K562 (cell line): ENCODE results near the gene DUS1L. TPM values are rescaled to one million over a fixed set of nuclear protein-coding genes. Genes with fewer than 3 reads are reported as not detected.

ENCODE experiments used
- FOXP1 ChIP-seq: sonication (generic); formaldehyde crosslinking; IDR thresholded peaks from 2 replicates; pipeline ENCODE4 v1.8.0; 2022; ENCODE audit warnings: mild to moderate bottlenecking, missing genetic modification reagents
- HMG20A ChIP-seq: fragments of 450-650 bp; formaldehyde crosslinking; conservative IDR thresholded peaks from 2 replicates; pipeline ENCODE4 v1.4.0; 2020; ENCODE audit warnings: mild to moderate bottlenecking, mixed read lengths
- MED1 ChIP-seq: sonication (generic); formaldehyde crosslinking; IDR thresholded peaks from 2 replicates; pipeline ENCODE4 v1.8.1; 2023; ENCODE audit warnings: missing genetic modification reagents, borderline replicate concordance
- OTX1 ChIP-seq: fragments of 450-650 bp; formaldehyde crosslinking; IDR thresholded peaks from 2 replicates; pipeline ENCODE4 v1.4.0; 2022; ENCODE audit warnings: mild to moderate bottlenecking
- RCOR1 ChIP-seq, 2 experiments: IDR thresholded peaks; 2 replicates each; pipeline ENCODE4 v1.6.1; 2012; ENCODE audit warnings: low read depth in 2 of 2, low read length in 2 of 2, borderline replicate concordance in 1 of 2, improper control_type of control experiment in 1 of 2
- RNF2 ChIP-seq: sonication (generic); IDR thresholded peaks from 2 replicates; pipeline ENCODE4 v1.6.1; 2016
- ZNF785 ChIP-seq: fragments of 250-450 bp; sonication (Bioruptor Pico); IDR thresholded peaks from 2 replicates; pipeline ENCODE4 v1.4.0; 2020; ENCODE audit warnings: mild to moderate bottlenecking
- polyA plus RNA-seq, 8 experiments: library from polyadenylated mRNA; depleted of rRNA in 4 of 8; stranded (reverse) in 5 of 8; unstranded in 3 of 8; fragments of >200 nt; fragmentation: Nextera tagmentation in 2 of 8; fragmentation: Illumina TruSeq in 1 of 8; extraction: Ambion mirVana in 2 of 8; extraction: Trizol in 1 of 8; gene quantifications; 2 replicates each; pipeline versions ENCODE4 v1.2.1 to v1.2.3, GENCODE V29; 2011 to 2014; ENCODE audit warnings: inconsistent platforms in 1 of 8, missing spikeins in 1 of 8
- total RNA-seq, 7 experiments: library from RNA; depleted of rRNA in 6 of 7; stranded (reverse); fragments of >200 nt in 6 of 7; fragmentation: Illumina TruSeq in 2 of 7; extraction: Trizol in 2 of 7; gene quantifications; 2 replicates each; pipeline versions ENCODE4 v1.2.1 to v1.2.3, GENCODE V29; 2011 to 2021; ENCODE audit warnings: low replicate concordance in 1 of 7
- TF ChIP-seq, protein P1 (sequence below): fragments of 200-800 bp; sonication (Bioruptor generic); IDR thresholded peaks from 2 replicates; pipeline ENCODE4 v1.6.1; 2017; ENCODE audit warnings: missing genetic modification characterization, missing compliant biosample characterization
- TF ChIP-seq, protein P2 (sequence below), 2 experiments: fragments of 450-650 bp in 1 of 2; sonication (generic) in 1 of 2; formaldehyde crosslinking in 1 of 2; IDR thresholded peaks in 1 of 2; conservative IDR thresholded peaks in 1 of 2; 2 replicates each; pipeline versions ENCODE4 v1.6.1 to v1.8.1; 2016 to 2023; ENCODE audit warnings: mild to moderate bottlenecking in 2 of 2, moderate library complexity in 2 of 2, inconsistent platforms in 1 of 2, missing genetic modification reagents in 1 of 2
- TF ChIP-seq, protein P3 (sequence below): fragments of 450-650 bp; IDR thresholded peaks from one replicate; pipeline ENCODE4 v1.6.1; 2018; ENCODE audit warnings: mild to moderate bottlenecking, moderate library complexity; ENCODE audit not compliant: partially characterized antibody
- TF ChIP-seq, protein P4 (sequence below): sonication (generic); formaldehyde crosslinking; IDR thresholded peaks from 2 replicates; pipeline ENCODE4 v1.8.0; 2022; ENCODE audit warnings: missing genetic modification reagents, mild to moderate bottlenecking, borderline replicate concordance
- TF ChIP-seq, protein P5 (sequence below), 2 experiments: fragments of 450-650 bp in 1 of 2; sonication (generic) in 1 of 2; formaldehyde crosslinking; conservative IDR thresholded peaks; 2 replicates each; pipeline versions ENCODE4 v1.4.0 to v1.8.1; 2020 to 2022; ENCODE audit warnings: mild to moderate bottlenecking in 1 of 2, missing genetic modification reagents in 1 of 2
- TF ChIP-seq, protein P6 (sequence below): IDR thresholded peaks from 3 replicates; pipeline ENCODE4 v1.6.1; 2011; ENCODE audit warnings: borderline replicate concordance, mild to moderate bottlenecking; ENCODE audit not compliant: insufficient read length, insufficient read depth

The DUS1L gene
- total and polyA plus RNA-seq, 9 of the 15 experiments (the other 6 are each of a cell fraction or from before 2014, with no cell fraction given) = 7.8 to 210 (median 83.9) TPM

DNA sequence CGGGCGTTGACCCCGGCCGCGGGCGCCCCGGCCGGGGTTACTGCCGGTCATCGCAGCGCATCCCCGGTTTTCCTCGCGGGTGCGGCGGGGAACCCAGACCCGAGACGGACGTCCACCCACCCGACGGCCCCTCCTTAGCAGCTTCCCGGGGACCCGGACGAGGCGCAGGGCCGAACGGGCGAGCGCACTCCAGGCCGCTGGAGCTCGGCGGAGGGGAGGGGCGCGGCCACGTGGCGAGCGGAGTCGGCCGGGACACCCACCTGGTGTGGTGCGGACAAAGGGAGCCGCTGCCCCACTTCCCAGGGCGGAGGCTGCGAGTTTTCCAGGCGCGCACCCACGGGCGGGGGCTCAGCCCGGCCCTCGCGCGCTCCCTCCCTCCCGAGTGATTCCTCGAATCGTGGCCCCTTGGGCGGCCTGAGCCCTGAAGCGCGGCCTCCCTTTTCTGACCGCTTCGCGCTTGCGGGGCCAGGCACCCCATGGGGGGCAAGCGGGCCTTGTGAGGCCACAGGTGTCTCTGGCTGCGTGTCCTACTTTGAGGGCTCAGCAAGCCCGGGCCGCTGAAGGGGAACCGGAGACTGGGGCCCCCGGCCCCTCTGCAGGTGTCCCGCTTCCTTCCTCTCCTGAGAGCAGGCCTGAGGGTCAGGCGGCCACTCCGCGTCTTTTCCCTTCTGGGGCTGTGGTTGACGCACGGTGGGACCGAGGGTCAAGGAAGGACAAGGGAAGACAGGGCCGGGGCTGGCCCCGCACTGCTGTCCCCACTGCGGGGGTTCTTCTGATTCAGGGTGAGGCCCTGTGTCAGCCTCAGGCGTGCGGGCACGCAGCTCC lies 33.5 kb upstream of the DUS1L start (continued):
- TF ChIP-seq, protein P1, sequence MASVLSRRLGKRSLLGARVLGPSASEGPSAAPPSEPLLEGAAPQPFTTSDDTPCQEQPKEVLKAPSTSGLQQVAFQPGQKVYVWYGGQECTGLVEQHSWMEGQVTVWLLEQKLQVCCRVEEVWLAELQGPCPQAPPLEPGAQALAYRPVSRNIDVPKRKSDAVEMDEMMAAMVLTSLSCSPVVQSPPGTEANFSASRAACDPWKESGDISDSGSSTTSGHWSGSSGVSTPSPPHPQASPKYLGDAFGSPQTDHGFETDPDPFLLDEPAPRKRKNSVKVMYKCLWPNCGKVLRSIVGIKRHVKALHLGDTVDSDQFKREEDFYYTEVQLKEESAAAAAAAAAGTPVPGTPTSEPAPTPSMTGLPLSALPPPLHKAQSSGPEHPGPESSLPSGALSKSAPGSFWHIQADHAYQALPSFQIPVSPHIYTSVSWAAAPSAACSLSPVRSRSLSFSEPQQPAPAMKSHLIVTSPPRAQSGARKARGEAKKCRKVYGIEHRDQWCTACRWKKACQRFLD (CRISPR knock-in tag) = peak; percentile 86; the same call in 1 of the 2 replicates
- TF ChIP-seq MED1 (CRISPR knock-in tag) (peak; percentile 65; the same call in 1 of the 2 replicates), HMG20A (CRISPR knock-in tag) (no peak), OTX1 (CRISPR knock-in tag) (peak; percentile 38; the same call in 1 of the 2 replicates), RCOR1 (IDR thresholded peaks at IDR 0.05; ENCODE audit: borderline replicate concordance in 1 of 2, low read depth in 2 of 2, low read length in 2 of 2) (no peak), RNF2 (no peak; the same call in 1 of the 2 replicates), ZNF785 (CRISPR knock-in tag) (no peak), FOXP1 (0 out of 2 replicates have a peak, but pooled peaks have one; percentile 39)
- TF ChIP-seq, protein P2, sequence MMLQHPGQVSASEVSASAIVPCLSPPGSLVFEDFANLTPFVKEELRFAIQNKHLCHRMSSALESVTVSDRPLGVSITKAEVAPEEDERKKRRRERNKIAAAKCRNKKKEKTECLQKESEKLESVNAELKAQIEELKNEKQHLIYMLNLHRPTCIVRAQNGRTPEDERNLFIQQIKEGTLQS (IDR thresholded peaks at IDR 0.05) = no peak
- TF ChIP-seq, protein P2 (CRISPR knock-in tag; conservative IDR thresholded peaks at IDR 0.05) = 0 out of 2 replicates have a peak, but pooled peaks have one; percentile 64
- TF ChIP-seq, protein P3, sequence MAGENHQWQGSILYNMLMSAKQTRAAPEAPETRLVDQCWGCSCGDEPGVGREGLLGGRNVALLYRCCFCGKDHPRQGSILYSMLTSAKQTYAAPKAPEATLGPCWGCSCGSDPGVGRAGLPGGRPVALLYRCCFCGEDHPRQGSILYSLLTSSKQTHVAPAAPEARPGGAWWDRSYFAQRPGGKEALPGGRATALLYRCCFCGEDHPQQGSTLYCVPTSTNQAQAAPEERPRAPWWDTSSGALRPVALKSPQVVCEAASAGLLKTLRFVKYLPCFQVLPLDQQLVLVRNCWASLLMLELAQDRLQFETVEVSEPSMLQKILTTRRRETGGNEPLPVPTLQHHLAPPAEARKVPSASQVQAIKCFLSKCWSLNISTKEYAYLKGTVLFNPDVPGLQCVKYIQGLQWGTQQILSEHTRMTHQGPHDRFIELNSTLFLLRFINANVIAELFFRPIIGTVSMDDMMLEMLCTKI = no peak
- TF ChIP-seq, protein P4, sequence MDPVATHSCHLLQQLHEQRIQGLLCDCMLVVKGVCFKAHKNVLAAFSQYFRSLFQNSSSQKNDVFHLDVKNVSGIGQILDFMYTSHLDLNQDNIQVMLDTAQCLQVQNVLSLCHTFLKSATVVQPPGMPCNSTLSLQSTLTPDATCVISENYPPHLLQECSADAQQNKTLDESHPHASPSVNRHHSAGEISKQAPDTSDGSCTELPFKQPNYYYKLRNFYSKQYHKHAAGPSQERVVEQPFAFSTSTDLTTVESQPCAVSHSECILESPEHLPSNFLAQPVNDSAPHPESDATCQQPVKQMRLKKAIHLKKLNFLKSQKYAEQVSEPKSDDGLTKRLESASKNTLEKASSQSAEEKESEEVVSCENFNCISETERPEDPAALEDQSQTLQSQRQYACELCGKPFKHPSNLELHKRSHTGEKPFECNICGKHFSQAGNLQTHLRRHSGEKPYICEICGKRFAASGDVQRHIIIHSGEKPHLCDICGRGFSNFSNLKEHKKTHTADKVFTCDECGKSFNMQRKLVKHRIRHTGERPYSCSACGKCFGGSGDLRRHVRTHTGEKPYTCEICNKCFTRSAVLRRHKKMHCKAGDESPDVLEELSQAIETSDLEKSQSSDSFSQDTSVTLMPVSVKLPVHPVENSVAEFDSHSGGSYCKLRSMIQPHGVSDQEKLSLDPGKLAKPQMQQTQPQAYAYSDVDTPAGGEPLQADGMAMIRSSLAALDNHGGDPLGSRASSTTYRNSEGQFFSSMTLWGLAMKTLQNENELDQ (CRISPR knock-in tag) = peak; percentile 63; the same call in 1 of the 2 replicates
- TF ChIP-seq, protein P5, sequence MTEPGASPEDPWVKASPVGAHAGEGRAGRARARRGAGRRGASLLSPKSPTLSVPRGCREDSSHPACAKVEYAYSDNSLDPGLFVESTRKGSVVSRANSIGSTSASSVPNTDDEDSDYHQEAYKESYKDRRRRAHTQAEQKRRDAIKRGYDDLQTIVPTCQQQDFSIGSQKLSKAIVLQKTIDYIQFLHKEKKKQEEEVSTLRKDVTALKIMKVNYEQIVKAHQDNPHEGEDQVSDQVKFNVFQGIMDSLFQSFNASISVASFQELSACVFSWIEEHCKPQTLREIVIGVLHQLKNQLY (CRISPR knock-in tag; conservative IDR thresholded peaks at IDR 0.05) = peak in 1 of 2 experiments; percentile 18; a peak in 1 of 4 replicates
- TF ChIP-seq, protein P6, sequence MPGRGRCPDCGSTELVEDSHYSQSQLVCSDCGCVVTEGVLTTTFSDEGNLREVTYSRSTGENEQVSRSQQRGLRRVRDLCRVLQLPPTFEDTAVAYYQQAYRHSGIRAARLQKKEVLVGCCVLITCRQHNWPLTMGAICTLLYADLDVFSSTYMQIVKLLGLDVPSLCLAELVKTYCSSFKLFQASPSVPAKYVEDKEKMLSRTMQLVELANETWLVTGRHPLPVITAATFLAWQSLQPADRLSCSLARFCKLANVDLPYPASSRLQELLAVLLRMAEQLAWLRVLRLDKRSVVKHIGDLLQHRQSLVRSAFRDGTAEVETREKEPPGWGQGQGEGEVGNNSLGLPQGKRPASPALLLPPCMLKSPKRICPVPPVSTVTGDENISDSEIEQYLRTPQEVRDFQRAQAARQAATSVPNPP = no peak
